HG03175 (cell line): ENCODE measurements around the gene SYTL3.
"Not testable (repeated sequence)": the region's sequence is repeated elsewhere in the genome, so short reads cannot be mapped to it uniquely, and the experiment has no call there.

ENCODE experiments used
- ATAC-seq: cut with Tn5 transposase; IDR thresholded peaks from one replicate; pipeline ENCODE4 v1.9.1; 2021; ENCODE audit warnings: mild to moderate bottlenecking, moderate library complexity; ENCODE audit not compliant: unreplicated experiment

The SYTL3 gene

DNA sequence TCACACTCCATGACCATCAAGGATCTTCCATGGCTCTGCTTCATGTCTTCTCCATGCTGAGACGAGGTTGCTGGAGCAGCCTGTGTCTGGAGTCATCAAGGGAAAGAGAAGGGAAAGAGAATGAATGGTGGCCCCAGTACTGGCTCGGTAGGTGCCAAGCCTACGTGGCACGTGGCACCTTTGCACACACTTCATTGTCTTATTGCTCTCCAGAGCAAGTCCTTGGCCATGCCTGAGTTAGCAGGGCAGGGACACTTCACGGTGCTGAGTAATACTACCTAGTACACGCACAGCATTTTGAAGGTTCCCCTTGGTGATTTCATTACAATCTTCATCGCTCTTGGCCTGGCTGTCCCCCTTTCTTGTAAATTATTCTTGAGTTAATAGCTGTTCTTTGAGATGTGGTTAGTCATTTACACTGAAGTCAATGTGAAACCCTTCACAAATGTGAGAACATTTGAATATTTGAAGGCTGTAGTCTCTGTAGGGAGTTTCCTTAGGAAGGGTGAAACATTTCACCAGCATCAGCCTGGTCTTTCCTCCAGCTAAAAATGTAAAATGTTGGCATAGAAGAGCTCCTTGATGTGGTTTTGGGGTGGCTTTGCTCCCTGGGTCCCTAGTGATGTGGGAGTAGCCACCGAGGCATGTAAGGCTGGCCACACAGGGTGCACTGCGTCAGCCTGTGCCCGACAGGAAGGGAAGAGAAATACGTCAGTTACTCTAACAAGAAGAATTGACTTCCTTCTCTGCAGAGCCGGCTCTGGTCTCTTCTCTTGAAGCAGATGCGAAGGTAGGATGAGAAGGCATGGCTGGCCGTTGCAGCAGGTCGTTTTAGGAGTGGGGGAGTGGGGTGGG lies at the start of gene SYTL3:
Gene SYTL3 (plus strand): TSS at position 766 of the 855 bp plus-strand sequence. CDS start 13,215 bp downstream, outside the sequence.
- ATAC-seq, result peak; percentile 56

GRCh38 chr6:158603261-158604047 lies 46.4 kb upstream of the SYTL3 start:
- no peak for ATAC-seq

DNA sequence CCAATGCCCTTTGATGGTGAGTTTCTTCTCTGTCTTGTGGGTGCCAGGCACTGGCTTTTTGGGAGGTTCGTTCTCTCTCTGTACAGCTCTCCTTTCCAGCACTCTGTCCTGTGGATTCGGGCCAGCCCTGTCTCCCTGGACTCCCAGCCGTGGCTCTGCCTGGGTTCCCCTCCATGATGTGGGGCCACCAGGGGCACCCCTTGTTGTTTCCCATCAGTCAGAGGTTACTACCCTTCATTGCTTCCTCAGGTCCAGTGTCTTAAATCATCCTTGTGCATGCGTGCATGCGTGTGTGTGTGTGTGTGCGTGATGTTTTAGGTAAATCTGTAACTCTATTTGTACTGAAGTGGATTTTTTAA lies 45.8 kb upstream of the SYTL3 start:
- no peak for ATAC-seq

DNA sequence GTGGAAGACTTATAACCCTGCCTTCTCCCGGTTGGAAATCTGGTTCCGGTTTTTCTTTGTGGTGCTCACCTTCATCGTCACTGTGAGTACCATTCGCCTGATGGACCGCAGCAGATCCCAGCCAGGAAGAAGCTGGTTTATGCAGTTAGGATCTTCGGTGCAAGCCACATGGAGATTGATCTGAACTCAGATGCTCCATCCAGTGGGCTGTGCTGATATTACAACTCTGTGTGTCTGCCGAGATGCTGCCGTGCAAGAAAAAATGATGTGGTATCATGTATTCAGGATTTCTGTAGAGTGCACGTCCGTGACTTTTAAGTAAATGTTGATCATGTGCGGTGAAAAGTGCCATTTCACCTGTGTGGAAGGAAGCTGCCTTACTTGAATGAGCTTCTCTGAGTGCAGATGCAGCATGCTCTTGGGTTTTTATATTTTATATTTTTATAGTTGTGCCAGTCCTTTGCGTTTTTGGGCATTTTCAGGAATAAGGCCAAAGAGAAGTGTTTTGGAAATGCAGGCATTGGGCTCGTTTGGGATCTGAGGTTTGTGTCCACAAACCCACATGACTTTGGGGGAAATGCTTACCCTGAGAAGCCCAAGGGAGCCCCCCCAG lies 44.5 kb upstream of the SYTL3 start:
- no peak for ATAC-seq

DNA sequence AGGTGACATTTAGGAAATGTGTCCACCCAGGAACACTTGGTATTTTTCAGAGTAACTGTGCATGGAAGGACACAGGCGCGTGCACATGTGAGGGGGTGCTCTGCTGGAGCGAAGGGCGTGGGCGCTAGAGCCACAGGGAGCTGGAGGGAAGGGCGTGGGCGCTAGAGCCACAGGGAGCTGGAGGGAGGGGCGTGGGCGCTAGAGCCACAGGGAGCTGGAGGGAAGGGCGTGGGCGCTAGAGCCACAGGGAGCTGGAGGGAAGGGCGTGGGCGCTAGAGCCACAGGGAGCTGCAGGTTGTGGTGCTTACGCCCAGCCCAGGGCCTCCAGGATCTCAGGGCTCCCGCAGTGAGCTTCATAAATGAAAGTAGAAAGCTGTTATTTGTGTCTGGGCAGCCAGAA lies 43.8 kb upstream of the SYTL3 start:
- ATAC-seq, result not testable (repeated sequence)

DNA sequence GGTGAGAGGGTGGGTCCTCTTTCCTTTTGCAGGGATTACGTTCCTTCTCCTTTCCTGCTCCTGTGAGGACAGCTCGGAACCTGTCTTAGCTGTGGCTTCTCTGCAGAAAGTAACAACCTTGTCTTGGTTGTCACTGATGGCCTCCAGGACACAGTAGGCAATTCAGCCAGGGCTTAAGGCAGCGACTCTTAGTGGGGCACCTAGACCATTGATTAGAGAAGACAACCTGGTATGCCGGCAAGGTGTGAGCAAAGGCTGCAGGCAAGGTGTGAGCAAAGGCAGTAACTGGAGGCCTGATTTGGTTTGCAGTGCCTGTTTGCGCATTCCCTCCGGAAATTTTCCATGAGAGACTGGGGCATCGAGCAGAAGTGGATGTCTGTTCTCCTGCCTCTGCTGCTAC lies 42.9 kb upstream of the SYTL3 start:
- no peak for ATAC-seq

- no peak for ATAC-seq
Measured at GRCh38 chr6:158607411-158608170, 42.3 kb upstream of the SYTL3 start.

GRCh38 chr6:158608221-158608620 lies 41.6 kb upstream of the SYTL3 start:
- no peak for ATAC-seq

GRCh38 chr6:158609455-158610155 lies 40.2 kb upstream of the SYTL3 start:
- no peak for ATAC-seq

GRCh38 chr6:158610319-158610968 lies 39.4 kb upstream of the SYTL3 start:
- ATAC-seq, result no peak

DNA sequence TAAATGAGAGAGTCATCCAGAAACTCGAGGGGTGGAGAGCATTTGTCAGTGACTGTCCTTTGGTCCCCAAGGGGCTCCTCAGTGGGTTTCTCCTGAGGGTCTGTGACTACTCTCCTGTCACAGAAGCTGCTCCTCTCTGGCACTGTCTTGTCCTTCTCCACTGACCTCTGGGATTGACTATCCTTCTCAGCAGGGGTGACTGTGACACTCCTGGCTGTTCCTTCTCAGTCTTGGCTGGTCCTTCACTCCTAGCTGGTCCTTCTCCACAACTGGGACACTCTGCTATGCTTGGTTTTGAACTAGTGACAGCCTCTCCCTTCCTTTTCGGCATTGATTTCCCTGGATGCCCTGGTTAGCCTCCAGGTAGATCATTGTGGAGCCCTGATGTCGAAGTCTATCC lies 38.8 kb upstream of the SYTL3 start:
- no peak for ATAC-seq

DNA sequence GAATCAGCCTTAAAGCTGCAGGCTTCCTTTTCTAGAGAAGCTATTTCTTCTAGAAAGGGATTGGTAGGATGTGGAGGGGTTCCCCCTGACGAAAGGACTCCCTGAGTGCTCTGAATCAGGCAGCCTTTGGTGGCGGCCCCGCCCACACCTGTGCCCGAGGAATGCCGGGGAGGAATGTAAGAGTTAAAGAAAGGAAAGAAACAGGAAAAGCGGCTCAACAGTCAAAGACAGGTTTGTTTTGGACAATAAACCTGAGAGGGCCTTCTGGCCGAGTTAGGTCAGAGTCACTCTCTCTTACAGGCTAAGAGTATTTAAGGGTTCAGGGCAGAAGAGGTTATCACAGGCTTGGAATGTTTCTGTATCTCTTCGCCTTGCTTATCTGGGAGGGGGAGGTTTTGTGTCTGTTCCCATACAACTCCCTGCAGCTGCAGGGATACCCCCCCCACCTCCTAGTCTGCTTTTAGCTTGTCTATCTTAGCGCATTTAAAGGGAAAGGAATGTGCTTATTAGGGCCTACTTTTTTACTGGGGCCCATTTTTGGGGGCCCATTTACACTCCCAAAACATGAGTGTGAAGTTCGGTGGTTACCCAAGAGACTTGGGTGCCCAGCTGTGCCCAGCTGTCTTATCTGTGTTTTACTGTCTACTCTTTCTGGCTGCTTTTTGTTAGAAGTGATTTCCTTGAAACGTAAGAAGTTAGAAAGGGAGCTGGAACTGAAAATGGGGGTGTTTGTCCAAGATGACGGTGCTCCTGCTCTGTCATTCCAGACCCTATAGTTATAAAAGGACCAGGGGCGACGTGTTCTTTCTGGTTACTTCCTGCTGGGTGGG lies 38.1 kb upstream of the SYTL3 start:
- no peak for ATAC-seq

GRCh38 chr6:158614606-158615005 lies 35.2 kb upstream of the SYTL3 start:
- ATAC-seq, result not testable (repeated sequence)

GRCh38 chr6:158618289-158618688 lies 31.6 kb upstream of the SYTL3 start:
- ATAC-seq, result not testable (repeated sequence)

GRCh38 chr6:158619922-158620801 lies 29.7 kb upstream of the SYTL3 start:
- ATAC-seq, result no peak

DNA sequence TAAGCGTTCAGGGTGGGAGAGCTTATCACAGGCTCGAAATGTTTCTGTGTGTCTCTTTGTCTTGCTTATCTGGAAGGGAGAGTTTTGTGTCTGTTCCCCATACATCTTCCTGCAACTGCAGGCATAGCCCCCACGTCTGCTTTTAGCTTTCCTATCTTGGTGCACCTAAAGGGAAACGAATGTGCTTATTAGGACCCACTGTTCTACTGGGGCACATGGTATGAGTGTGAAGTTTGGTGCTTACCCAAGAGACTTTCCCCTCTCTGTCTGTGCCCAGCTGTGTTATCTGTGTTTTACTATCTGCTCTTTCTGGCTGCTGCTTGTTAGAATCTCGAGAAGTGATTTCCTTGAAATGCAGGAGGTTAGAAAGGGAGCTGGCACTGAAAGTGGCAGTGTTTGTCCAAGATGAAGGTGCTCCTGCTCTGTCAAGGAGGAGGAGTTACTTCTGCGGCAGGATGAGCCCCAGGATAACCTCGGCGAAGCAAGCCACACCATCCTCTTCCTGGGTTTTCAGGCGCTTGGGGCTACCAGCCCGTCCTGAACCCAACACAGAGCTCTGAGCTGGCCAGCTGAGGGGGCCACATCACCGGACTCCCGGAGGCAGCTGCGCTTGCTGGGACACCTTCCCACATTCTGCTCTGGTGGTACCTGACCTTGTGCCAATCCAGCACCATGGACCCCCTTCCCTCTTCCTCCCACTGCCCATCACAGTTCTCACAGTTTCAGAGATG lies 28.7 kb upstream of the SYTL3 start:
- no peak for ATAC-seq
